IMR-90 (cell line): ENCODE measurements around the gene EXOC4. TPM values are rescaled to one million over a fixed set of nuclear protein-coding genes. Genes with fewer than 3 reads are reported as not detected.

Experiments
- ATAC-seq: fragments of 200-7000 bp; cut with Tn5 transposase; 2 replicates; pipeline ENCODE4 v1.9.1; 2020; ENCODE audit warnings: low read depth, mild to moderate bottlenecking, moderate library complexity
- BruUV-seq: library from RNA; stranded (reverse); fragments of 400-500 nt; replicated peaks from 2 replicates; lab custom pipeline; 2021; lab: Mats Ljungman, UMichigan
- CTCF ChIA-PET: fragments of 300-600 bp; formaldehyde crosslinking; extraction: SDS; loops from one replicate; lab custom pipeline; 2021; ENCODE audit warnings: antibody characterized with exemption; lab: Yijun Ruan, JAX
- POLR2A ChIA-PET: fragments of 300-600 bp; sonication (Branson Sonifier 250); formaldehyde crosslinking; loops from one replicate; lab custom pipeline; 2022; ENCODE audit warnings: antibody characterized with exemption; ENCODE audit not compliant: unreplicated experiment; lab: Charles Lee
- DNase-seq: peaks from one replicate; pipeline ENCODE4 v3.0.0; 2013
- H2AFZ ChIP-seq: replicated peaks from 2 replicates; pipeline ENCODE3; 2013; ENCODE audit warnings: low read length, mild to moderate bottlenecking; ENCODE audit not compliant: poor library complexity
- H2AK5ac ChIP-seq: 2 replicates; pipeline ENCODE4 v1.6.1; 2013; ENCODE audit warnings: low read depth, low read length, inconsistent platforms
- H2AK9ac ChIP-seq: replicated peaks from 2 replicates; pipeline ENCODE3; 2013; ENCODE audit warnings: mild to moderate bottlenecking, low read depth, low read length, moderate library complexity; ENCODE audit not compliant: poor library complexity
- H2BK120ac ChIP-seq: 2 replicates; pipeline ENCODE4 v1.6.1; 2013; ENCODE audit warnings: low read depth, low read length, inconsistent platforms
- H2BK15ac ChIP-seq: 3 replicates; pipeline ENCODE4 v1.6.1; 2013; ENCODE audit warnings: low read depth, low read length, inconsistent platforms
- H2BK20ac ChIP-seq: 2 replicates; pipeline ENCODE4 v1.6.1; 2013; ENCODE audit warnings: low read depth, mild to moderate bottlenecking, inconsistent platforms, low read length, moderate library complexity
- H2BK5ac ChIP-seq: 2 replicates; pipeline ENCODE4 v1.6.1; 2013; ENCODE audit warnings: mild to moderate bottlenecking, low read depth, low read length, inconsistent platforms; ENCODE audit not compliant: poor library complexity, severe bottlenecking
- H3K14ac ChIP-seq: replicated peaks from 2 replicates; pipeline ENCODE4 v1.6.1; 2013; ENCODE audit warnings: low read depth, low read length, inconsistent platforms
- H3K18ac ChIP-seq: 2 replicates; pipeline ENCODE4 v1.6.1; 2013; ENCODE audit warnings: low read depth, low read length, control low read depth
- H3K23ac ChIP-seq: 2 replicates; pipeline ENCODE4 v1.6.1; 2013; ENCODE audit warnings: low read depth, low read length, inconsistent platforms
- H3K27ac ChIP-seq: 2 replicates; pipeline ENCODE4 v1.5.1; 2013; ENCODE audit warnings: mild to moderate bottlenecking, control low read depth, low read length; ENCODE audit not compliant: insufficient read depth
- H3K27me3 ChIP-seq: 2 replicates; pipeline ENCODE4 v1.6.1; 2013; ENCODE audit warnings: low read length; ENCODE audit not compliant: control insufficient read depth, insufficient read depth
- H3K36me3 ChIP-seq: 2 replicates; pipeline ENCODE4 v1.6.1; 2013; ENCODE audit warnings: low read length, mixed read lengths; ENCODE audit not compliant: control insufficient read depth, insufficient read depth
- H3K4ac ChIP-seq: 2 replicates; pipeline ENCODE4 v1.6.1; 2013; ENCODE audit warnings: low read depth, low read length, inconsistent platforms
- H3K4me1 ChIP-seq: 2 replicates; pipeline ENCODE4 v1.6.1; 2013; ENCODE audit warnings: low read length, mixed read lengths; ENCODE audit not compliant: control insufficient read depth, insufficient read depth
- H3K4me2 ChIP-seq: 2 replicates; pipeline ENCODE4 v1.6.1; 2013; ENCODE audit warnings: low read depth, mild to moderate bottlenecking, control low read depth, low read length, moderate library complexity
- H3K4me3 ChIP-seq: 2 replicates; pipeline ENCODE4 v1.5.1; 2013; ENCODE audit warnings: low read depth, mild to moderate bottlenecking, control low read depth, low read length, moderate library complexity; ENCODE audit not compliant: insufficient read depth
- H3K56ac ChIP-seq: 2 replicates; pipeline ENCODE4 v1.6.1; 2013; ENCODE audit warnings: low read length, inconsistent platforms; ENCODE audit not compliant: insufficient read depth; ENCODE audit errors: extremely low read depth
- H3K79me1 ChIP-seq, 2 experiments: 2 replicates each; pipeline ENCODE4 v1.6.1; 2013; ENCODE audit warnings: low read length in 2 of 2, inconsistent platforms in 1 of 2, low read depth in 1 of 2
- H3K9ac ChIP-seq: 2 replicates; pipeline ENCODE4 v1.6.1; 2013; ENCODE audit warnings: low read depth, low read length, control low read depth
- H3K9me1 ChIP-seq: 2 replicates; pipeline ENCODE4 v1.6.1; 2013; ENCODE audit warnings: low read length, inconsistent platforms; ENCODE audit not compliant: insufficient read depth
- H3K9me3 ChIP-seq: 2 replicates; pipeline ENCODE4 v1.6.1; 2013; ENCODE audit warnings: low read length; ENCODE audit not compliant: control insufficient read depth, insufficient read depth
- H4K20me1 ChIP-seq: 2 replicates; pipeline ENCODE4 v1.6.1; 2013; ENCODE audit warnings: low read length, inconsistent platforms; ENCODE audit not compliant: insufficient read depth
- H4K5ac ChIP-seq: 2 replicates; pipeline ENCODE4 v1.6.1; 2013; ENCODE audit warnings: mild to moderate bottlenecking, low read depth, low read length, control low read depth
- H4K8ac ChIP-seq, 2 experiments: 2 replicates each; pipeline ENCODE4 v1.6.1; 2013; ENCODE audit warnings: low read depth in 2 of 2, low read length in 2 of 2, control low read depth in 1 of 2, inconsistent platforms in 1 of 2
- H4K91ac ChIP-seq: 2 replicates; pipeline ENCODE4 v1.6.1; 2013; ENCODE audit warnings: low read depth, low read length, inconsistent platforms; ENCODE audit not compliant: insufficient read depth
- CEBPB ChIP-seq: IDR thresholded peaks from 2 replicates; pipeline ENCODE4 v1.6.1; 2012; ENCODE audit warnings: low read depth, low read length, improper control_type of control experiment
- CHD1 ChIP-seq: IDR thresholded peaks from 2 replicates; pipeline ENCODE4 v1.6.1; 2012; ENCODE audit warnings: low read depth, low read length, improper control_type of control experiment
- ELK1 ChIP-seq: fragments of 150-350 bp; IDR thresholded peaks from 2 replicates; pipeline ENCODE4 v1.6.1; 2016; ENCODE audit warnings: low read depth, mild to moderate bottlenecking, low read length, moderate library complexity, borderline replicate concordance
- FOS ChIP-seq: fragments of 150-350 bp; IDR thresholded peaks from 2 replicates; pipeline ENCODE4 v1.6.1; 2016; ENCODE audit warnings: low read depth, low read length
- MAFK ChIP-seq: IDR thresholded peaks from 2 replicates; pipeline ENCODE4 v1.6.1; 2012; ENCODE audit warnings: low read depth, low read length, improper control_type of control experiment
- MAZ ChIP-seq: IDR thresholded peaks from 2 replicates; pipeline ENCODE4 v1.6.1; 2012; ENCODE audit warnings: low read depth, mild to moderate bottlenecking, low read length, improper control_type of control experiment, moderate library complexity, borderline replicate concordance
- NFE2L2 ChIP-seq: fragments of 150-350 bp; IDR thresholded peaks from 2 replicates; pipeline ENCODE4 v1.6.1; 2016; ENCODE audit warnings: low read depth, mild to moderate bottlenecking, low read length
- POLR2A ChIP-seq: IDR thresholded peaks from 2 replicates; pipeline ENCODE4 v1.6.1; 2012; ENCODE audit warnings: mild to moderate bottlenecking, low read depth, low read length
- SMC3 ChIP-seq: fragments of 150-350 bp; IDR thresholded peaks from 2 replicates; pipeline ENCODE4 v1.6.1; 2016; ENCODE audit warnings: low read depth, mild to moderate bottlenecking, antibody characterized with exemption, low read length, moderate library complexity
- USF2 ChIP-seq: fragments of 150-350 bp; IDR thresholded peaks from 2 replicates; pipeline ENCODE4 v1.6.1; 2017; ENCODE audit warnings: mild to moderate bottlenecking, antibody characterized with exemption, low read length, low read depth
- WGBS, 2 experiments: methylation state at CpG; one replicate each; pipeline versions ENCODE4 v1.1.5 to v1.1.7; 2013; ENCODE audit warnings: missing lambda C conversion rate in 2 of 2; ENCODE audit not compliant: insufficient read length in 1 of 2; ENCODE audit errors: extremely low coverage in 2 of 2; 5-methylcytosine and 5-hydroxymethylcytosine counted together
- dilution Hi-C: fragments of 300-500 bp; cut with HindIII; formaldehyde crosslinking; loops from one replicate; pipeline ENCODE4 v1.14.3; 2018; ENCODE audit warnings: low sequenced_read_pairs; ENCODE audit not compliant: unreplicated experiment
- in situ Hi-C: fragments of 300-500 bp; cut with MboI; formaldehyde crosslinking; loops from 3 replicates; pipeline ENCODE4 v1.14.3; 2019; ENCODE audit warnings: low sequenced_read_pairs, inconsistent platforms, mixed read lengths
- intact Hi-C: fragments of 100-400 bp; cut with micrococcal nuclease; formaldehyde crosslinking; loops from 2 replicates; pipeline ENCODE4 v1.10.0; 2022
- polyA plus RNA-seq, 3 experiments: library from polyadenylated mRNA; depleted of rRNA; stranded (reverse); fragments of >200 nt; gene quantifications; 2 replicates each; pipeline ENCODE4 v1.2.3, GENCODE V29; 2012; ENCODE audit warnings: low replicate concordance in 1 of 3
- total RNA-seq: library from RNA; depleted of rRNA; stranded (reverse); fragments of >200 nt; gene quantifications from 2 replicates; pipeline ENCODE4 v1.2.3, GENCODE V29; 2012
- TF ChIP-seq, protein P1 (sequence below): conservative IDR thresholded peaks from 2 replicates; pipeline ENCODE4 v1.5.1; 2012; ENCODE audit warnings: mild to moderate bottlenecking, low read depth, low read length, improper control_type of control experiment

The EXOC4 gene
- total and polyA plus RNA-seq, 2 of the 4 experiments (the other 2 are of a cell fraction) = 25.4 to 94.6 TPM

DNA sequence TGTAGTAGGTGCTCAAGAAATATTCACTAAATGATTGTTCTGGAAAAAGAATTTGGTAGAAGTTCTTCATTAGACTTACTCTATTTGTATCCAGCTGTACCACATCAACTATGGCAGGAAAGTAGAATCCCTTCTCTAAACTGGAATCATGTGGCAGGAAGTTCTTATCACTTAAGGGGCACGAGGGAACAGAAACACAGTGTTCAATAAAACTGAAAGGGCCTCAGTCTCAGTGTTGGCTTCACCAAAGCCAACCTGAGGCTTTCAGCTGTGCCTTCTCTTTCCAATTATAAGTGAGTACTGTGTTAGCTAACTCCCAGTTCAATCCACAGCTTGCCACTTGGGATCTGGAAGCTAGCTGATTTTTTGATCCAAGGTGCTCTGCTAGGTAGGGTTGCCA lies 616.7 kb downstream of the EXOC4 start:
- no peak overlapping the region for H2AK5ac ChIP-seq
- no peak for ATAC-seq
- H3K4me2 ChIP-seq = no peak overlapping the region
- no TSS peak for BruUV-seq
- H3K36me3 ChIP-seq = no peaks in the 10 kb centered on the region
- no peaks in the 10 kb centered on the region; a peak in 1 of 4 replicates for H3K79me1 ChIP-seq
- no peak overlapping the region for H3K4me3 ChIP-seq
- POLR2A ChIA-PET = no interaction called here
- no peak overlapping the region for H3K4ac ChIP-seq
- no peak overlapping the region for H4K8ac ChIP-seq
- H2BK20ac ChIP-seq = no peak overlapping the region
- no peak overlapping the region for H3K27ac ChIP-seq
- no peak overlapping the region for H3K23ac ChIP-seq
- H4K20me1 ChIP-seq = no peaks in the 10 kb centered on the region
- H3K9me1 ChIP-seq = peaks cover 3% of the 10 kb centered on the region; the same call in 1 of the 2 replicates
- H3K18ac ChIP-seq = no peak overlapping the region
- H4K91ac ChIP-seq = no peak overlapping the region
- H2BK15ac ChIP-seq = no peak overlapping the region
- H3K56ac ChIP-seq = no peak overlapping the region
- H4K5ac ChIP-seq = no peak overlapping the region
- TF ChIP-seq USF2 (no peak), ELK1 (no peak), CHD1 (no peak), POLR2A (no peak), CEBPB (no peak), FOS (no peak), SMC3 (no peak), MAZ (no peak), NFE2L2 (no peak), MAFK (no peak)
- TF ChIP-seq, protein P1, sequence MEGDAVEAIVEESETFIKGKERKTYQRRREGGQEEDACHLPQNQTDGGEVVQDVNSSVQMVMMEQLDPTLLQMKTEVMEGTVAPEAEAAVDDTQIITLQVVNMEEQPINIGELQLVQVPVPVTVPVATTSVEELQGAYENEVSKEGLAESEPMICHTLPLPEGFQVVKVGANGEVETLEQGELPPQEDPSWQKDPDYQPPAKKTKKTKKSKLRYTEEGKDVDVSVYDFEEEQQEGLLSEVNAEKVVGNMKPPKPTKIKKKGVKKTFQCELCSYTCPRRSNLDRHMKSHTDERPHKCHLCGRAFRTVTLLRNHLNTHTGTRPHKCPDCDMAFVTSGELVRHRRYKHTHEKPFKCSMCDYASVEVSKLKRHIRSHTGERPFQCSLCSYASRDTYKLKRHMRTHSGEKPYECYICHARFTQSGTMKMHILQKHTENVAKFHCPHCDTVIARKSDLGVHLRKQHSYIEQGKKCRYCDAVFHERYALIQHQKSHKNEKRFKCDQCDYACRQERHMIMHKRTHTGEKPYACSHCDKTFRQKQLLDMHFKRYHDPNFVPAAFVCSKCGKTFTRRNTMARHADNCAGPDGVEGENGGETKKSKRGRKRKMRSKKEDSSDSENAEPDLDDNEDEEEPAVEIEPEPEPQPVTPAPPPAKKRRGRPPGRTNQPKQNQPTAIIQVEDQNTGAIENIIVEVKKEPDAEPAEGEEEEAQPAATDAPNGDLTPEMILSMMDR = no peak
- intact Hi-C loops = no loop called here
- CTCF ChIA-PET = no interaction called here
- DNase-seq = no peak
- no peaks in the 10 kb centered on the region for H3K4me1 ChIP-seq
- no CpG with 5 or more reads among the region's 1 CpG for WGBS, 2 experiments
- in situ Hi-C loops = no loop called here
- H3K9ac ChIP-seq = no peak overlapping the region
- H3K27me3 ChIP-seq = no peaks in the 10 kb centered on the region
- H3K14ac ChIP-seq = no peak overlapping the region
- no peak overlapping the region for H2AK9ac ChIP-seq
- dilution Hi-C loops = no loop called here
- no peaks in the 10 kb centered on the region for H3K9me3 ChIP-seq
- H2BK5ac ChIP-seq = no peak overlapping the region
- no peak overlapping the region for H2AFZ ChIP-seq
- H2BK120ac ChIP-seq = no peak overlapping the region
